HG03025 (cell line): ENCODE data around the gene CACNA1C.

Experiments
- ATAC-seq: cut with Tn5 transposase; IDR thresholded peaks from one replicate; pipeline ENCODE4 v1.9.1; 2021; ENCODE audit warnings: mild to moderate bottlenecking, moderate library complexity; ENCODE audit not compliant: unreplicated experiment, low FRiP score

Gene CACNA1C

DNA sequence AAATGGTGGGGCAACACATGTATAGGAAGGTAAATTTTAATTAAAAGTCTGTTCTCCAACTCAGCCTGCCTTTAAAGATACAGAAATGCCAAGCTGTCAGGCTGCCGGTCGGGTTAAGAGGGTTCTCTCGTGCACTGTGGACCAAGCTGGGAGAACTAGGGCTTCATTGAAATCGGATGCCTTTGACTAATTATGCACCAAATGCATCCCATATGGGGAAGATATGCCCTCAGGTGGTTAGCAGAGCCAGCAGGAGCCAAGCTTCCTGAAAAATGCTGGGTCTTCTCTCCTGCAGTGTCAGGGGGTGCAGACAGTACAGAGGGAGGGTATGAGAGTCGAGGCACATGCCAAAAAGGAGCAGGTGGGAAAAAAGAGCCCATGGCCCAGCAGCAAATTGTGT, 236.1 kb downstream of the CACNA1C start:
- no peak for ATAC-seq

DNA sequence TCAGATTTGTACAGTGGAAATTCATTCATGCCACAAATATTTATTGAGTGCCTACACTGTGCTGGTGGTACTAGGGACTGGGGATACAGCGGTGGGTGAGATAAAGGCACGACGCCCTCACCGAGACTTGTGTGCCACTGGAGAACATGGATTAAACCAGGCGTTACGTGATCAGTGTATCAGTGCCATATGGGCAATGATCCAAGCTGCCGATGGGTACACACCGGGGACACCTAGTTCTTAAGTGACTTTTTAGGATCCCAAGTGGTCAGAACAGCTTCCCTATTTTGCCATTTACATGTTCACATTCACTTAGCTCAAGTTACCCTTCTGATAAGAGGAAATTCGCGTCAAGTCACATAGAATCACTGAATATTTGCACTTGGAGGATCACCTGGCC, 236.7 kb downstream of the CACNA1C start:
- no peak for ATAC-seq

DNA sequence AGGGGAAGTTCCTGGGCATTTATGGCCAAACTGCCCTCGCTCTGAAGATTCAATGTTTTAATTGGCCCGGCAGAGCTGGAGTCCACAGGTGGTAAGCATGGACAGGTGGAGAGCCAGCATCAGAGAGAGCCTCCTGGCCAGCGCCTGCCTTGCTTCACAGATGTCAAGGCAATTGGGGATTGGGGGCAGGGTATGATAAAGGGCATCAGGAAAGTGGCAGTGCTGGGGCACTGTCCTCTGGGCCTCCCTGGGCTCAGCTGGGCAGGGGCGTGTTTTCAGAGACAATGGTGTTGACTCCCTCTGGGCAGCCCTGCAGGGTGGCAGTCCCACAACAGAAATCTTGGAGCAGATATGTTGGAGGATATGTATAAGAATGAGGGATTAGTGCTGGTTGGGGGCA, 237.3 kb downstream of the CACNA1C start:
- ATAC-seq: no peak

DNA sequence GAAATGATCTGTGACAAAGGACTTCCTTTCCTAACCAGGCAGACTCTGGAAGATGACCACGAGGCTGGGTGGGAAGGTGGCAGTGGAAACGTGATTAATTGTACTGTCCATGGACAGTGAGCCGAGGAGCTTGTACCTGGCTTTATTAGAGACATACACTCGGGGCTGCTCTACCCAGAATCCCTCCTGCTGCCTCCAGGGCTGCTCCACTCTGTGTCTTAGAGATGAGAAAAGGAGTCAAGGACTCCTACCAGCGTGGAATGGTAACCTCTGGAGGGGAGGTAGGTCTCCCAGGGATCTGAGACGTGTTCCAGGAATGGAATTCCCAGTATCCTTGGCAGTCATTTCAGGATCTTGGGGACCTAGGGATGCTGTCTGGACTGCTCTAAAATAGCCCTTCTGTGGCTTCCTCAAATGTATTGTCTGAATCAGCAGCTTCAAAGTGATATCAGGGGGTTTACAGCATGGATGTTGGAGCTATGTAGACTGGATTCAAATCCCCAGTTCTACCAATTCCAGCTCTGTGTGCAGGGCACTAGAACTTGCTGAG, 237.8 kb downstream of the CACNA1C start:
- ATAC-seq: no peak

DNA sequence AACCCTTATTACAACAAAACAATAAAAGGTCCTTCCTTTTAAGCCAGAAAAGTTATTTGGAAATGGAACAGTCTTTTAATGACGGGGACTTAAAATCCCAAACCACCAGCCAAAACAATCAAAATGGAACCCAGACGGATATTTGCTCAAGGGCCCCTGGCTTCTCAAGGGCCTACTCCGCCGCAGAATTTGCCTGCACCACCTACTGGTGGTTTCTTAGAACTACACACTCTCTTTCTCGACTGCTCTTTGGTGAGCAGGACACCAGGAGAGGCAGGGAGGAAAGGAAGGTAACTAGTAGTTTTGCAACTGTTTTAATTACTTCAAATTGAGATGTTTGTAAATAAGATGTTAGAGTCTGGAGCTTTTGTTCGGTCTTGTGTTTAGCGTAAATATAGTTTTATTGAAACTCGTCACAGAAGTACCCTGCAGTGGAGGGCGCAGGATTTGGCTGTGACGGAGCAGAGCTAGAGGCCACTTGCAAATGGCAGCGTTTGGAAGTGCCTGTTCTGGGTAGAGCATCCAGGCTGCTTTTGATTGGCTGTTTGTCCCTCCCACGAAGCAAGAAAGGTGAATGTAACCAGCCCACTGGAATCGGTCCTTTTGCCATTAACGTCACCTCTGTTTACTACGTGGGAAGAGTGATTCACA, 238.5 kb downstream of the CACNA1C start:
- ATAC-seq: no peak

DNA sequence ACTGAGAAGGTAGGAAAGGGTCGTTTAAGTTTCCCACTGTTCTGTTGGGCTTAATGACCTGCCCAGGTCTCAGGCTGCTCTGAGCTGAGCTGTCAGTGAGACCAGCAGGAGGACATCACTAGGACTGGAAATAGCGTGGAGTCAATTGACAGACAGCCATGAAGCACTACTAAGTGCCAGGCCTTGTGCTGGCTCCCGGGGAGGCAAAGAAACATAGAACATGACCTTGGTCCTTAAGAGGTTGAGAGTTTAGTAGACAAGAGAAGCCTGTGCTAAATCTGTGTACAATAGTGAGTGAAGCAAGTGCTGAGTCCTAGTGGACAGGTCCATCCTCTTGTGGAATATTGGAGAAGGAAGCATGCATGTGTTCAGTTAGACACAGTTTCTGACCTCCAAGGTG, 239.2 kb downstream of the CACNA1C start:
- no peak for ATAC-seq

DNA sequence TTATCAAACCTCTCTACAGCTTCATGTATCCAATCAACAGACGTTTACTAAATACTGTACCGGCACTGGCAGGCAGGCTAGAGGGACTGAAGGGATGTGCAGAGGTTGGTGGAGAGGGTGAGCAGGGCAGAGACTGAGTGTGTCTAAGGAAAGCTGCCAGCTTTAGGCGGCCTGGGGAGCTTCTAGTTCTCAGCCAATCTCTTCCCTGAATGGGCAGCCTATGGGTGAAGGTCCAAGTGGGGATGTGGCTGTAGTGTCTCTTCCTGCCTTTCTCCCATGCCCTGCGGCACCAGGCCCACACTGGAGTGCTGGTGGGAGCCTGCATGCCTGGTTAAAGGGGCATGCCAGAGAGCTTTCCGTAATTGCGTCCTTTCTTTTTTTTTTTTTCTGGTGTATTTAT, 239.8 kb downstream of the CACNA1C start:
- ATAC-seq: no peak

DNA sequence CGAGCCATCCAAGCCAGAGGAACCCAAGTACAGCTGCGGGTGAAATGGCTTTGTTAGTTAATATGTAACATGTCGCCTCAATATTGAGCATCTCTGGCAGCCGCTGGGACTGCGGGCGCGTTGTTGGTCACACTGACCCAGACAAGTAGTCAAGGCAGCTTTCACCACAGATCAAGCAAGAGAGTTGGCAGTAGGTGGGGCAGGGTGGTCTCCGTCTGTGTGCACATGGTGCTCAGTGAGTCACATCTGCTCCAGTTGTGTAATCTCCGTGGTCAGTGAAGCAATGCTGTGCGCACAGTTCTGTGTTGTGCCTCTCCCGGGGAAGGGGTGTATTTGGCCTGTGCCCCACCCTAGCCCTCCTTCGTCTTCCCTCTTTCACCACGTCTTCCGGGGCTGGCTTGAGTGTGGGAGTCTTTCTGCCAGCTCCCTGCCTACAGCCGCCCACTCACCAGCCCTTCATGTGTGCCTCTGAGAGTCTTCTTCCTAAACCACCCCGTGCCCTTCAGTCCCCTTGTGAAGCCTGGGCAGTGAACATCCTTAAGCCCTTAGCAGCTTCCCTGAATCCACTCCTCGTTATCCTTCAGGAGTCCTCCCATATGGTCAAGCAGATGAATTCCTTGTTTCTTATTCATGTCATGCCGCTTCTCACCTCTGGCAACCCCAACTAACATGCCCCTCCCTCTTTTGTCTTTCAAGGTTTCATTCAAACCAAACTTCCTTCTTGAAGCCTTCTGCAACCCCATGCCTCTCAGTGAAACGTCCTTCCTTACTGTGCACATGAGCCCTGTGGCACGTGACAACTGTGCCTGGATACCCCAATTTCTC, 242.1 kb downstream of the CACNA1C start:
- ATAC-seq: no peak

DNA sequence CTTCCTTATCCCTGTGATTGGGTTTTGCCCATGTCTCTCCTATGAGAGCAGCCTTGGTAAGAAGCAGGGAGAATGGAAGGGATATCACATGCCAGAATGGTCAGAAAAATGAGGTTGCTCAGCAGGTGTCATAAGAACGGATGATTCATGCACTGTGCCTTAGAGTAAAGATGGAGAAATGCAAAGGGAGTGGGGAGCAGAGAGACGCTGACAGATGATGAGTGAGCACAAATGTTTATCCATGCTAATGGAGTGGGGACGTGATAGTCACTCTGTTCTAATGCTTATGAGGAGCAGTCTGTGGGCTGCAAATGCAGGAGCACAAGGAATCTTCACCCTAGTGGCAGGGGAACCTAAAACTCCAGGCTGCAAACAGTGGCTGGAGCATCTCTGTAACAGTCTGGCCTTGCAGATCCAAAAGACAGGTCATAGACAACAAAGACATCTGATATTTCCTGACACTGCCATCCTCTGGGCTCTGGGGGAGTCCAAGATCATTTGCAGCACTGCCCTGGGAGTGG, 243.2 kb downstream of the CACNA1C start:
- ATAC-seq: no peak

DNA sequence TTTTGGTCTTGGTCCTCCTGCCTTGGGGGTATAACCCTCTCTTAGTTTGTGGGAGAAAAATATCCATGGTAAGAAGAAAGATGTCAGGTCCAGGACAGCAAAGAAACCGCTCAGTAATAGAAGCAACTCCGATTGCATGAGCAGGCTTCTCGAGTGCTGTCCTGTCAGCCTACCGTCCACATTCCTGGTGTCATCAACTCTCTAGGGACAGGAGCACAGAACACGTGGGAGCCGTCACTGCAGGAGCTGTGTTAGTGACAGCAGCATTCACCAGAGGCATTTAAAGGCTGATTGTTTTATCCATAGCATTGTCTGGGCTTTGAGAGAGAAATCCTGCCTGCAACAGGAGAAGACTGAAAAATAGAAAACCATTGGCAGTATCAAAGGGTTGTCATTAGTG, 244.2 kb downstream of the CACNA1C start:
- no peak for ATAC-seq

DNA sequence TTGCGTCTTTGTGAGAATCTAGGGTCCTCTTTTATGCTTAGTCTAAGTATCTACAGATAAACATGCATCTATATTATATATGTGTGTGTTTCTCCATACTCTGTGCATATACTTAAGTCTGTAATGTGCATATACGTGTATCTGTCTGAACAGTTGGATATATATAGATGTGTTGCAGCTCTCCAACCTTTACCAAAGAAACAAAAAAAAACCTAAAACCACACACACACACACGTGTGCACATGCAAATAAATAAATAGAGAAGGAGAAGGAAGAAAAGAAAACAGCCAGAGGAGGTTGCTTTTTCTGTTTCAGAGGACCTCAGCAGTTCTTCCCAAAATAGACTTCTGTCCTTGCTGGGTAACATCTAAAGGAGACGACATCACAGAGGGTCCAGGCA, 244.9 kb downstream of the CACNA1C start:
- no peak for ATAC-seq

DNA sequence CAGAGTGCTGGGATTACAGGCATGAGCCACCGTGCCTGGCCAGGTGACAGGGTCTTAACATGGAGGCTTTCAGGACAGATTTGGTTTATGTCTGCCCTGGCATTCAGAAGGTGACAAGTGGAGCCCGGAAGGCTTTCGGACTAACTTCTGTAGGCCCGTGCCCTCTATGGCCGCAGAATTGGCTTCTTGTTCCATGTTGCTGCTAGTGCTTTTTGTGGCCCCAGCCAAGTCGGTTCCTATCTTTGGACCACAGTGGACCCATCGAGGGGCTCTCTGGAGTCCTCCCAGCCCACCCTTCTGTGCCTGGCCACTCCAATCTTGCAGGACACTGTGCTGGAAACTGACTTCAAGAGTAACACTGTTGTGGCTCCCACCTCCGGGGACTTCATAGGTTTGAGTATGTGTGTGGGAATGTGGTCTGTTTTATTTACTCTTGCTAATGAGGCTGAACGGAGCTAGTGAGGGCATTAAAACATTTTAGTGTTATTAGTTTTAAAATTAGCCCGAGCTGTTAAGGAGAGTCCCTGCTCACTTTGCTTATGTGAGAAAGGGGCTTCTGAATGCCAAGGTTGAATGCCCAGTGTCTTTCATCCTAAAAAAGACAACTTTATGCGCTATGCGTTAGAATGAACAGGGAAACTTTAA, 245.9 kb downstream of the CACNA1C start:
- no peak for ATAC-seq

DNA sequence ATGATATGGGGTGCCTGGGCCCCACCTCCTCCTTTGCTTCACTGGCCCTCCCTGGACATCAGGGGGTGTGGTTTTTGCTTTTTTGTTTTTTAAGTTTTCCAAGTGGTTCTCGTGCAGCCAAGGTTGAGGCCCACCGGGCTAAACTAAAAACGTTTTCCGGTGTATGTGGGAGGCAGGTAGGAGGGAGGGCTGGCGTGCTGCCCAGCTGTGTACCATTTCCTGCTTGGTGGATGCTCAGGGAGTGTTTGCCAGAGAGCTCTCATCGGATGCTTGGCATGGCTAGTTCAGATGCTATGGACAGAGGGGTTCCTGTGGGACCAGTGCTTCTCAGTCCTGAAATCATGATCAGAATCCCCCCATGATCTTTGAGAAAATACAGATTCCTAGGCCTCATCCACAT, 246.4 kb downstream of the CACNA1C start:
- no peak for ATAC-seq

DNA sequence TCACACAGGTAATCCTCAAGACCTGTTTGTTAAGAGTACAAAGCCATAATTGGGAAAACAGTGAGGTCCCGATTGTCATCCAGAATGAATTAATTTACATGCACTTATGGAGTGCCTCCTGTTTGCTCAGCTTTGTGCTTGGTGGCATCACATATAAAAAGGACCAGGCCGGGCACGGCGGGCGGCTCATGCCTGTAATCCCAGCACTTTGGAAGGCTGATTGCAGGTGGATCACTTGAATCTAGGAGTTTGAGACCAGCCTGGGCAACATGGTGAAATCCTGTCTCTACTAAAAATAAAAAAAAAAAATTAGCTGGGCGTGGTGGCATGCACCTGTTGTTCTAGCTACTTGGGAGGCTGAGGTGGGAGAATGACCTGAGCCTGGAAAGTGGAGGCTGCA, 247.4 kb downstream of the CACNA1C start:
- no peak for ATAC-seq

DNA sequence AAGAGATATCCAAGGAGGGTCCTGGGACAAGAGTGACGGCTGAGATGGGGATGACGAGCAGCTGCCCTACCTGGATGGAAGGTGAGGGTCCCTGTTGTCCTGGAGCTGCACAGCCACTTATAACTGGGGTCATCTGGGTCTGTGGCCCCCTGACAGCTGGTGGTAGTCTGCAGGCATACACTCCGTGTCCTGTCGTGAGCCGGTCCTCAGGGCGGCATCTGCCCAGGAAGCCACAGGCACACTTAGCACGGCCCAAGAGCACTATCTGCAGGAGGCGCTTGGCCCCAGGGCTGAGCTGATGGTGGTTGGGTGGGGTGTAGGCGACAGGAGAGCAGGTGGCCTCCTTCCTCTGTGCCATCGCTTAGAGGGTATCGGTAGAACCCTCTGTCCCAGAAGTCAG, 248.1 kb downstream of the CACNA1C start:
- no peak for ATAC-seq

DNA sequence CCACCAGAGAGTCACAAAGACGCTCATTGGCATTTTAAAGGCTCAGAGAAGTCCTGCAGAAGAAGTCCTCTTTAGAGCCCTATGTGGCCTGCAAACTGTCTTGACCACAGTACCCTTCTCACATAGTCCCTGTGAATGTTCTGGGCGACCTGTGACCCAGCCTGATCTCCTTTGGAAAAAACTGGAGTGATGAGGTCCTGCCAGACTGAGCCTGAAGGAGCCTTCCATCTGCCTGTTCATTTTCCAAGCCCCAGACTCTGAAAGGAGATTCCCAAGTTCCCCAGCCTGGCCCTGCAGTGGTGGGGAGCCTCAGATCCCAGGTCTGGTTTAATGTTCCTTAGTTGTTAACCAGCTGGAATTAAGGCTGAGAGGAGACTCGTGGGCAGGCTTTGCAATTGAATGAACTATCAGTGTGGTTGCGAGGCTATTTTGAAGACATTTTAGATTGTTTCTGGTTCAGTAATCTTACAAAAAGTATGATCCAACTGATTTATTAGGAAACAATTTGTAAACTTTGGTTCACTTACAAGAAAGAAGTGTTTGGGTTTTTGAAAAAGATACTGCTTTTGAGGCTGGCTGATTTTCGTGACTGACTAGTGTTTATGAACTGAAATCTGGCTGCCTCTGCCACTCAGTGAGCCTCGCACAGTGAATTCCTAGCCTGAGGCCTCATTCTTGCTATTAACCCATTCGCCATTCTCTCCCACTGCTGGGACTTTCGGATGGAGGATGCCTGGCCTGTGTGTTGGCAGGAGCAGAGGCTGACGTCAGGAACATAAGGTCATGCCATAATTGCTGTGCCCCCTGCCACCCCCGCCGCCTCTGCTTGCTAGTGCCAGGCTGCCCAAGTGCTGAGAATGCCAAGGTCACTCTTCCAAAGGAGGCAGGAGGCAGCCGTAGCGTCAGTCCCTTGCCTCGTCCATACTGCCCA, 249.0 kb downstream of the CACNA1C start:
- no peak for ATAC-seq

DNA sequence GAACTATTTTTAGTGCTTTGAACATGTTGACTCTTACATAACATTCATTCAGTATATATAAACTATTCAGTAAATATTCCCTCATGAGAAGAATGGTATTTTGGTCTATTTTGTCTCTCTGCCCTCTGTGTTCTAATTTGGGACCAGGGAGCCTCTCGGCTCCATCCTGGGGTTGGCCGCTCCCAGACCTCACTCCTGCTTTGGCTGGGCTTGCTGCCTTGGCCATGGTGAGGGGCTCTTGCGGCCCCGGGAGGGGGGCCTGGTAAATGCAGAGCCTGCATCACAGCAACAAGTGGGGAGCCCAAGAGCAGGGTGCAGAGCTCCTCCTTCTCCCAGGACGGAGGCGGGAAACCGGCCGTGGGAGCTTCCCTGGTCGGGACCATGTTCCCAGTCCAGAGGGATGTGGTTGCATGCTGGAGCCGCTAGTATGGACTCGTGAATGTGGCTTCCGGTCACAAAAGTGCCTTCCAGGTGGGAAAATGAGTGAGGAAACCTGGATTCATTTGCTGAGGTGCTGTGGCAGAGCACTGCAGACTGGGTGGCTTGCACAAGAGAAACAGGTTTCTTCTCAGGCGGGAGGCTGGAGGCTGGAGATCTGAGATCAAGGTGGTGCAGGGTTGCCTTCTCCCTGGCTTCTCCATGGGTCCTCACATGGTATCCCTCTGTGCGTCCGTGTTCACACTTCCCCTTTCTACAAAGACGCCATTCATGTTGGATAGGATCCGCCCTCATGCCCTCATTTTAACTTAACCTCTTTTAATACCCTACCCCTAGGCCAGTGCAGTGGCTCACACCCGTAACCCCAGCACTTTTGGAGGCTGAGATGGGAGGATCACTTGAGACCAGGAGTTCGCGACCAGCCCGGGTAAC, 250.2 kb downstream of the CACNA1C start:
- no peak for ATAC-seq

DNA sequence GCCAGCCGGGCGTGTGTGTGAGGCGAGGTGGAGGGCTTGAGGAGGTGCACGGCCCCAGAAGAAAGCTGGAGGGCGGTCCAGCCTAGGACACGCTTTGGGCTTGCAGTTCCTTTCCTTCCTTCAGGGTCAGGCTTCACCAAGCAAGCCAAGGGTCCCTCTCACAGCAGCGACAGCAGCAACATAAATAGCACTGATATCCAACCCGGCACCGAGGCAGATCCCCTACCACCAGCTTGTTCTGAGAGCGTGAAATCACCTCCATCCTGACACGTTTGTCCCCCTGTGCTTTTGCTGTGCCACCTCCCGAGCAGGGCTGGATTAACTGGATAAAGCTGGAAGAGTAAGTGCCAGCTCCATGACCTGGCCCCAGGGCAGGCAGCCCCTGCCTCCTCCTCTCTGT, 251.4 kb downstream of the CACNA1C start:
- ATAC-seq: no peak

DNA sequence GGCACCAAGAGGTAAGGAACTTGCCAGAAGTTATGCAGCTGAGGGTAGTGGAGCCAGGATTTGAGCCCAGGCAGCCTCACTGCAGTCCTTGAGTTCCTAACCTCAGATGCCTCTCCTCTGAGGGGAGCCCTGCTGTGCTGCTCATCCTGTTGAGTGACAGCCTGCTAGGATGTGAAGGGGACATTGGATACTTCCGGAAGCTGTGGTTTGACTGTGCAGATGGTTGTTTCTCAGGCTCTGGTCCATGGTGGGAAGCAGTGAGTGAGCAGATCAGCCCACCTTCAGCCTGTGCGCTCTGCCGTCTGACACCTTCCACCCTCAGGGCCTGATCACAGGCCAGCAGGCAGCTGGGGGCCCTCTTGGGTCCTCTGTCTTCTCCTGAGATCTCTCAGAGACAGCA, 253.2 kb downstream of the CACNA1C start:
- no peak for ATAC-seq
